ENCODE results near the gene ZNF679. TPM values are rescaled to one million over a fixed set of nuclear protein-coding genes. Genes with fewer than 3 reads are reported as not detected.
"Not testable (repeated sequence)": the region's sequence is repeated elsewhere in the genome, so short reads cannot be mapped to it uniquely, and the experiment has no call there.

The ZNF679 gene
- total RNA-seq, 4 donors from 2014 or later = not detected

DNA sequence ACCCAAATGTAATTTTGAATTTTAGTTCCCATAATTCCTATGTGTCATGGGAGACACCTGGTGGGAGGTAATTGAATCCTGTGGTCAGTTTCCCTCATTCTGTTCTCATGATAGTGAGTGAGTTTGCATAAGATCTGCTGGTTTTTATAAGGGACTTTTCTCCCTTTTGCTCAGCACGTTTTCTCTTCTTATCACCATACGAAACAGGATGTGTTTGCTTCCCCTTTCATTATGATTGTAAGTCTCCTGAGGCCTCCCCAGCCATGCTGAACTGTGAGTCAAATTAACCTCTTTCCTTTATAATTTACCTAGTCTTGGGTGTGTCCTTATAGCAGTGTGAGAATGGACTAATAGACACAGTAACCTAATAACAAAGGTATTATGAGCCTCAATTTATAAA is 49.4 kb downstream of the ZNF679 start:
- TF ChIP-seq, protein P1, sequence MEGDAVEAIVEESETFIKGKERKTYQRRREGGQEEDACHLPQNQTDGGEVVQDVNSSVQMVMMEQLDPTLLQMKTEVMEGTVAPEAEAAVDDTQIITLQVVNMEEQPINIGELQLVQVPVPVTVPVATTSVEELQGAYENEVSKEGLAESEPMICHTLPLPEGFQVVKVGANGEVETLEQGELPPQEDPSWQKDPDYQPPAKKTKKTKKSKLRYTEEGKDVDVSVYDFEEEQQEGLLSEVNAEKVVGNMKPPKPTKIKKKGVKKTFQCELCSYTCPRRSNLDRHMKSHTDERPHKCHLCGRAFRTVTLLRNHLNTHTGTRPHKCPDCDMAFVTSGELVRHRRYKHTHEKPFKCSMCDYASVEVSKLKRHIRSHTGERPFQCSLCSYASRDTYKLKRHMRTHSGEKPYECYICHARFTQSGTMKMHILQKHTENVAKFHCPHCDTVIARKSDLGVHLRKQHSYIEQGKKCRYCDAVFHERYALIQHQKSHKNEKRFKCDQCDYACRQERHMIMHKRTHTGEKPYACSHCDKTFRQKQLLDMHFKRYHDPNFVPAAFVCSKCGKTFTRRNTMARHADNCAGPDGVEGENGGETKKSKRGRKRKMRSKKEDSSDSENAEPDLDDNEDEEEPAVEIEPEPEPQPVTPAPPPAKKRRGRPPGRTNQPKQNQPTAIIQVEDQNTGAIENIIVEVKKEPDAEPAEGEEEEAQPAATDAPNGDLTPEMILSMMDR (IDR thresholded peaks at IDR 0.05 in 4 of 5, conservative IDR thresholded peaks at IDR 0.05 in 1 of 5) = no peak
- TF ChIP-seq POLR2A (IDR thresholded peaks at IDR 0.05) = no peak
- no peak overlapping the region for H3K4me3 ChIP-seq
- intact Hi-C loops (cut with DNase I; ENCODE audit: low total_unique reads) = no loop called here
- ATAC-seq (no peak), DNase-seq (no peak)
- H3K27me3 ChIP-seq = no peaks in the 10 kb centered on the region
- no peaks in the 10 kb centered on the region for H3K9me3 ChIP-seq
- no peaks in the 10 kb centered on the region for H3K36me3 ChIP-seq
- in situ Hi-C loops (cut with MboI; ENCODE audit: low sequenced_read_pairs in 4 of 4) = no loop called here
- H3K4me1 ChIP-seq = no peaks in the 10 kb centered on the region
- no peak overlapping the region for H3K27ac ChIP-seq

DNA sequence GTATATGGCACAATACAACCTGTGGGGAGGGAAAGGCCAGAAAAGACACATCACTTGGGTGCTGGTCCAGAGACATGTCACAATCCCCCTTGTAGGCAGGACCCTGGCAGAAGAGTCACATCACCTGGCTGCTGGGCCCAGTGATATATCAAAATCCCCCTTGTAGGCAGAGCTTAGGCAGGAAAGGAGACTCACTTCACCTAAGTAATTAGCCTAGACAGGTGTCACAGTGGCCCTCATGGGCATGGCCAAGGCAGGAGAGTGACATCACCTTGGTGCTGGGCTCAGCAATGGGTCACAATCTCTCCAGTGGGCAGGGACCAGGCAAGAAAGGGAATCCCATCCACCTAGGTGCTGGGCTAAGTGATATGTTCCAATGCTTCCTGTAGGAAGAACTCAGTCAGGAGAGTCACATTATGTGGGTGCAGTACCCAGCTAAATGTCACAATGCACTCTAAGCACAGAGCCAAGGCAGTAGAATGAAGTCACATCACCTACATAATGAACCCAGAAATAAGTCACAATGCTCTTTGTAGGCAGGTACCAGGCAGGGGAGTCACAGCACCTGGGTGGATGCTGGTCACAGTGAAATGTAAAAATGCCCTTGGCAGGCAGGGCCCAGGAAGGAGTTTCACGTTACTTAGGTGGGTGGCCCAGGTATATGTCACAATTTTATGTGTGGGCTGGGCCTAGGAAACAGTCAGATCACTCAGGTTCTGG is 66.6 kb downstream of the ZNF679 start:
- Histone ChIP-seq H3K36me3 (no peaks in the 10 kb centered on the region), H3K4me3 (no peak overlapping the region), H3K9me3 (no peaks in the 10 kb centered on the region), H3K27me3 (no peaks in the 10 kb centered on the region), H3K27ac (no peak overlapping the region), H3K4me1 (no peaks in the 10 kb centered on the region)
- in situ Hi-C loops (cut with MboI; ENCODE audit: low sequenced_read_pairs in 4 of 4) (no loop called here), intact Hi-C loops (cut with DNase I; ENCODE audit: low total_unique reads) (no loop called here)
- DNase-seq (no peak), ATAC-seq (no peak)
- TF ChIP-seq POLR2A (IDR thresholded peaks at IDR 0.05) = no peak

DNA sequence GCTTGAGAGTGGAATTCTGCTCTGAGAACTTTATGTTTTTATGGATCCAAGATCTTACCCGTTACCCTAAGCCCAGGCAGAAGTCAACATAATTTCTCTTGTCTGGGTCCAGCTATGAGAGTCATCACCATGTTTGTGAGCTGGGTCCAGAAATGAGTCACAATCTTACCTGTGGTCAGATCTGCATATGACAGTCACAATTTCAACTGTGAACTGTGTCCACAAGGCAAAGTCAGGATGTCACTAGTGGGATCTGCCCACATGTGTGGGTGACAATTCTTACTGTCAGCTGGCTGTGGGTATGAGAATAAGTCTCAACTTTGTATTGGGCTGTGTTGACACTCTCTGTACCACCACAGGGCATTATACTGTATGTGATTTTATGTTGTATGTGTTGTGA is 69.1 kb downstream of the ZNF679 start:
- H3K27ac ChIP-seq; ATAC-seq; H3K36me3 ChIP-seq; H3K27me3 ChIP-seq; intact Hi-C loops (cut with DNase I; ENCODE audit: low total_unique reads); H3K9me3 ChIP-seq; H3K4me1 ChIP-seq; H3K4me3 ChIP-seq; in situ Hi-C loops (cut with MboI; ENCODE audit: low sequenced_read_pairs in 4 of 4); DNase-seq: not testable (repeated sequence)

DNA sequence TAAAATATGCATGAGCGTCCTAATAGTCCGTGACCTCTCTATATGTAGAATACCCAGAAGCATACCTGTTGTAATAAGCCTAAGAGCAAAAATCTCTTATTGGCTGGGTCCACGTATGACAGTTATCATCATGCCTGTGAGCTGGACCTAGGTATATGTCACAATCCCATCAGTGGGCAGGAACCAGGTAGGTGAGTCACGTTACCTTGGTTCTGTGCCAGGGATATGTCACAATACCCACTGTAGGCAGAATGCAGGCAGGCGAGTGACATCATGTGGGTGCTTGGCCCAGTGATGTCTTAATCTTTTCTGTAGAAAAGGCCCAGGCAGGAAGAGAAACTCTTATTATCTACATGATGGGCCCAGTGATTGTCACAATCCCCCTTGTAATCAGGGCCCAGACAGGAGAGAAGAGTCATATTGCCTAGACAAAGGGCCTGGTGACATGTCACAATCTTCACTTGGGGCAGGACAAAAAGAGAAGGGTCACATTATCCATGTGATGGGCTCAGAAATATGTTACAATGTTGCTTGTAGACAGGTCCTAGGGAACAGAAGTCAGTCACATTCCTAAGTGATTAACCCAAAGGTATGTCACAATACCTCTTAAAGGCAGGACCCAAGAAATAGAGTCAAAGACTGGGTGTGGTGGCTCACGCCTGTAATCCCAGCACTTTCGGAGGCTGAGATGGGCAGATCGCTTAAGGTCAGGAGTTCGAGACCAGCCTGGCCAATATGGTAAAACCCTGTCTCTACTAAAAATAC is 72.5 kb downstream of the ZNF679 start:
- Histone ChIP-seq H3K36me3 (no peaks in the 10 kb centered on the region), H3K4me1 (no peaks in the 10 kb centered on the region), H3K9me3 (no peaks in the 10 kb centered on the region), H3K27ac (no peak overlapping the region), H3K27me3 (no peaks in the 10 kb centered on the region), H3K4me3 (no peak overlapping the region)
- DNase-seq (no peak), ATAC-seq (no peak)
- intact Hi-C loops (cut with DNase I; ENCODE audit: low total_unique reads) = no loop called here
- no peak for TF ChIP-seq POLR2A (IDR thresholded peaks at IDR 0.05)
- TF ChIP-seq, protein P1 (IDR thresholded peaks at IDR 0.05 in 4 of 5, conservative IDR thresholded peaks at IDR 0.05 in 1 of 5) = no peak
- in situ Hi-C loops (cut with MboI; ENCODE audit: low sequenced_read_pairs in 4 of 4) = loop anchor here (25.0 kb wide), 6 partner anchors 236 to 611 kb away; partner anchors contain the start of genes ZNF680 (in 3 of the 4), ZNF107 (in 1 of the 4), ZNF138 (in 1 of the 4) and ZNF273 (in 1 of the 4)

DNA sequence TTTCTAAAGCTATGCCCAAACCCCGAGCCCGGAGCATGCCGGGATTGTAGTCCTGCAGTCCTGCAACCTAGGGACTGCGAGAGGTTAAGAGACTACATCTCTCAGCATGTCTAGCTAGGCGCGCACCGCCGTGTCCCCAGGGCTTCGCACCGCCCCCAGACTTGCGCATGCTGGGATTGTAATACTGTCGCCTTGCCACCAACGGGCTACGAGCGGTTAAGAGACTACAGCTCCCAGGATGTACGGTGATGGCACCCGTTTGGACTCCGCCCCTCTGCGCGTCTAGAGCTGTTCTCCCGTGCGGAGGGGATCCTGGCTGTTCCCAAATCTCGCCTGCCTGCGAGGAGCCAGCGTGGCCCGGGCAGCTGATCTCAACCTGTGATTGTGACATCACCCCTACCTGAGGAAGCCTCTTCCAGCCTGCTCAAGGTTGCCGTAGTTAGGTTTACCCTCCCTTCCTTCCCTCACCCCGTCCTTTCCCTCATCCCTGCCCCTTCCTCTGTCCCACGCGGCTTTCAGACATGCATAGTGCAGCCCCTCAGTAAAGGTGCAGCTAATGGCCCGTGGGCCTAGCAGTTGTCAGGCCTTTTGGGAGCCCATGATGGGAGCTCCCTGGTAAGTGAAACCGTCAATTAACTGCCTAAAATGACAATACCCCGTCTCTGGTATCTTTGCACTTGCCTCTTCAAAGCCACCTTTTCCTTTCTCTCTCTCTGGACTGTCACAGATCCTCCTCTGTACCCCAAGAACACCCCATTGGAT is 79.2 kb downstream of the ZNF679 start:
- DNase-seq = peak; percentile 81 to 92

More for the DNA sequence above, 79.2 kb downstream of the ZNF679 start:
- H3K4me3 ChIP-seq = peak overlapping the region; percentile 67 to 74 (median 70)
- H3K9me3 ChIP-seq = no peaks in the 10 kb centered on the region
- in situ Hi-C loops (cut with MboI; ENCODE audit: low sequenced_read_pairs in 4 of 4) = loop anchor here (25.0 kb wide), 6 partner anchors 230 to 605 kb away; partner anchors contain the start of genes ZNF680 (in 3 of the 4), ZNF107 (in 1 of the 4), ZNF138 (in 1 of the 4) and ZNF273 (in 1 of the 4)
- H3K27me3 ChIP-seq = no peaks in the 10 kb centered on the region
- intact Hi-C loops (cut with DNase I; ENCODE audit: low total_unique reads) = no loop called here
- no peaks in the 10 kb centered on the region for H3K36me3 ChIP-seq
- H3K4me1 ChIP-seq = peaks cover 0 to 13% of the 10 kb centered on the region in 2 donors
- peak; percentile 95 for ATAC-seq
- peak overlapping the region; percentile 79 to 88 (median 84) for H3K27ac ChIP-seq
- TF ChIP-seq, protein P1 (IDR thresholded peaks at IDR 0.05 in 4 of 5, conservative IDR thresholded peaks at IDR 0.05 in 1 of 5) = peak in 2 of 5 experiments; percentile 17 to 24
- TF ChIP-seq POLR2A (IDR thresholded peaks at IDR 0.05) = peak; percentile 8 to 33
